B cell (primary cell): ENCODE results near the gene RBM7. TPM values are rescaled to one million over a fixed set of nuclear protein-coding genes. Genes with fewer than 3 reads are reported as not detected.

Experiments
- ATAC-seq: fragments of 200-7000 bp; cut with Tn5 transposase; one replicate; pipeline ENCODE4 v1.10.0; 2021; ENCODE audit warnings: low read depth, mild to moderate bottlenecking, moderate number of reproducible peaks, moderate library complexity
- CTCF ChIA-PET: fragments of 350-600 bp; sonication (Branson Sonifier 250); formaldehyde crosslinking; loops from one replicate; lab custom pipeline; 2021; ENCODE audit warnings: antibody characterized with exemption, inconsistent platforms; lab: Charles Lee
- POLR2A ChIA-PET: fragments of 350-600 bp; sonication (Branson Sonifier 250); formaldehyde crosslinking; loops from one replicate; lab custom pipeline; 2021; ENCODE audit warnings: antibody characterized with exemption; lab: Charles Lee
- DNase-seq: peaks from one replicate; pipeline ENCODE4 v3.0.0; 2013
- H2AFZ ChIP-seq: 2 replicates; pipeline ENCODE4 v1.6.1; 2012; ENCODE audit warnings: mild to moderate bottlenecking, low read depth, low read length; ENCODE audit not compliant: insufficient read depth, poor library complexity, severe bottlenecking
- H3K27ac ChIP-seq, 2 donors: 1 replicate in 1 of 2; 2 replicates in 1 of 2; pipeline ENCODE4 v1.5.1; 2012 to 2013; ENCODE audit warnings: low read length in 2 of 2, mild to moderate bottlenecking in 2 of 2, moderate library complexity in 1 of 2
- H3K27me3 ChIP-seq, 4 experiments: fragments of 200-600 bp in 1 of 4; sonication (generic) in 1 of 4; replicated peaks in 1 of 4; 1 replicate in 2 of 4; 2 replicates in 2 of 4; pipeline versions ENCODE4 v1.6.1 to v1.7.0; 2013 to 2016; ENCODE audit warnings: low read length in 3 of 4, mild to moderate bottlenecking in 2 of 4, mixed read lengths in 1 of 4, moderate library complexity in 1 of 4; ENCODE audit not compliant: insufficient read depth in 4 of 4, control insufficient read depth in 3 of 4; ENCODE audit errors: control extremely low read depth in 1 of 4
- H3K36me3 ChIP-seq, 2 experiments: replicated peaks in 1 of 2; 1 replicate in 1 of 2; 2 replicates in 1 of 2; pipeline versions ENCODE4 v1.6.1 to v1.7.1; 2013; ENCODE audit warnings: low read length in 1 of 2; ENCODE audit not compliant: insufficient read depth in 2 of 2, control insufficient read depth in 1 of 2; ENCODE audit errors: control extremely low read depth in 1 of 2, extremely low read depth in 1 of 2
- H3K4me1 ChIP-seq, 2 donors: fragments of 200-600 bp in 1 of 2; sonication (generic) in 1 of 2; 1 replicate in 1 of 2; 2 replicates in 1 of 2; pipeline versions ENCODE4 v1.5.1 to v1.6.1; 2013 to 2017; ENCODE audit warnings: low read length in 2 of 2; ENCODE audit not compliant: control insufficient read depth in 2 of 2, insufficient read depth in 2 of 2
- H3K4me2 ChIP-seq: replicated peaks from 2 replicates; pipeline ENCODE3; 2012; ENCODE audit warnings: mild to moderate bottlenecking, low read depth, low read length; ENCODE audit not compliant: poor library complexity, severe bottlenecking
- H3K4me3 ChIP-seq, 5 experiments: fragments of 200-600 bp in 1 of 5; sonication (generic) in 1 of 5; 1 replicate in 3 of 5; 2 replicates in 2 of 5; pipeline versions ENCODE4 v1.5.1 to v1.7.0; 2011 to 2016; ENCODE audit warnings: low read length in 4 of 5, mild to moderate bottlenecking in 4 of 5, low read depth in 2 of 5, control low read depth in 1 of 5, moderate library complexity in 1 of 5; ENCODE audit not compliant: insufficient read depth in 1 of 5; ENCODE audit errors: control extremely low read depth in 1 of 5, extremely low read depth in 1 of 5
- H3K79me2 ChIP-seq: fragments of 200-600 bp; sonication (generic); one replicate; pipeline ENCODE4 v1.6.0; 2016; ENCODE audit warnings: low read length; ENCODE audit not compliant: control insufficient read depth, insufficient read depth
- H3K9ac ChIP-seq: fragments of 200-600 bp; sonication (generic); 2 replicates; pipeline ENCODE4 v1.6.1; 2017; ENCODE audit warnings: mild to moderate bottlenecking, low read length, moderate library complexity
- H3K9me3 ChIP-seq, 3 donors: one replicate each; pipeline versions ENCODE4 v1.6.1 to v1.7.1; 2013; ENCODE audit warnings: low read length in 2 of 3; ENCODE audit not compliant: control insufficient read depth in 2 of 3, insufficient read depth in 1 of 3; ENCODE audit errors: control extremely low read depth in 1 of 3
- H4K20me1 ChIP-seq: 2 replicates; pipeline ENCODE4 v1.6.0; 2012; ENCODE audit warnings: mild to moderate bottlenecking, low read length; ENCODE audit not compliant: insufficient read depth, control insufficient read depth, poor library complexity, severe bottlenecking
- H3K27ac Mint-ChIP-seq: one replicate; pipeline ENCODE4 v1.8.0; 2021; ENCODE audit warnings: mixed read lengths
- H3K27me3 Mint-ChIP-seq: one replicate; pipeline ENCODE4 v1.8.0; 2021; ENCODE audit warnings: mixed read lengths
- H3K4me1 Mint-ChIP-seq: one replicate; pipeline ENCODE4 v1.8.0; 2021; ENCODE audit warnings: mixed read lengths
- H3K4me3 Mint-ChIP-seq: one replicate; pipeline ENCODE4 v1.8.0; 2021; ENCODE audit warnings: mixed read lengths
- H3K9me3 Mint-ChIP-seq: one replicate; pipeline ENCODE4 v1.8.0; 2022; ENCODE audit warnings: mixed read lengths; ENCODE audit not compliant: insufficient read depth
- CTCF ChIP-seq: fragments of 200-600 bp; IDR thresholded peaks from one replicate; pipeline ENCODE4 v1.8.0; 2022; ENCODE audit warnings: antibody characterized with exemption, mild to moderate bottlenecking
- EZH2 ChIP-seq: IDR thresholded peaks from 2 replicates; pipeline ENCODE4 v1.6.1; 2012; ENCODE audit warnings: borderline replicate concordance, low read depth, mild to moderate bottlenecking, moderate library complexity, low read length; ENCODE audit not compliant: insufficient read depth, poor library complexity, severe bottlenecking
- WGBS: methylation state at CpG from one replicate; pipeline ENCODE4 v1.1.5; 2013; ENCODE audit warnings: missing lambda C conversion rate; ENCODE audit not compliant: insufficient coverage; 5-methylcytosine and 5-hydroxymethylcytosine counted together
- intact Hi-C: fragments of 100-400 bp; cut with micrococcal nuclease; formaldehyde crosslinking; loops from one replicate; pipeline ENCODE4 v1.10.0; 2022
- polyA plus RNA-seq: library from polyadenylated mRNA; depleted of rRNA; stranded (reverse); fragments of >200 nt; gene quantifications from 2 replicates; pipeline ENCODE4 v1.2.3, GENCODE V29; 2012
- total RNA-seq, 2 donors: library from RNA; stranded (reverse); fragments of 120-200 nt in 1 of 2; gene quantifications; 1 replicate in 1 of 2; 2 replicates in 1 of 2; pipeline versions ENCODE4 v1.2.3 to v1.2.4, GENCODE V29; 2013 to 2022

RBM7 gene
- total and polyA plus RNA-seq, 2 donors (not counting 1 experiment from before 2014, with no cell fraction given): 26.3 to 36.1 TPM

GRCh38 chr11:114362958-114363357, 37.5 kb upstream of the RBM7 start:
- no peak overlapping the region for H3K27ac ChIP-seq
- Mint-ChIP-seq H3K27me3 (peaks cover 51% of the 10 kb centered on the region), H3K4me3 (no peak overlapping the region), H3K9me3 (no peaks in the 10 kb centered on the region), H3K4me1 (no peaks in the 10 kb centered on the region), H3K27ac (no peak overlapping the region)
- no peak overlapping the region for H3K4me2 ChIP-seq
- H3K79me2 ChIP-seq: no peaks in the 10 kb centered on the region
- peaks cover 0 to 12% (median 5%) of the 10 kb centered on the region in 4 experiments for H3K27me3 ChIP-seq
- ATAC-seq (no peak), DNase-seq (no peak)
- TF ChIP-seq CTCF (no peak), EZH2 (no peak)
- intact Hi-C loops: no loop called here
- no peak overlapping the region for H3K4me3 ChIP-seq
- H3K9me3 ChIP-seq: no peaks in the 10 kb centered on the region
- H2AFZ ChIP-seq: no peak overlapping the region
- WGBS: no CpG with 5 or more reads among the region's 3 CpGs
- ChIA-PET CTCF (interaction anchor here (0.6 kb wide), 1 partner anchor 120 kb away, joined by 3 read pairs; no protein-coding TSS in a partner anchor), POLR2A (no interaction called here)
- no peak overlapping the region for H3K9ac ChIP-seq
- no peaks in the 10 kb centered on the region for H3K36me3 ChIP-seq
- no peaks in the 10 kb centered on the region for H4K20me1 ChIP-seq
- no peaks in the 10 kb centered on the region for H3K4me1 ChIP-seq

GRCh38 chr11:114366331-114367243, 33.9 kb upstream of the RBM7 start:
- Mint-ChIP-seq H3K4me3 (no peak overlapping the region), H3K27me3 (peaks cover 40% of the 10 kb centered on the region), H3K9me3 (no peaks in the 10 kb centered on the region), H3K27ac (no peak overlapping the region), H3K4me1 (no peaks in the 10 kb centered on the region)
- Histone ChIP-seq H3K9me3 (no peaks in the 10 kb centered on the region), H3K4me3 (no peak overlapping the region), H3K79me2 (no peaks in the 10 kb centered on the region), H3K4me1 (no peaks in the 10 kb centered on the region), H4K20me1 (no peaks in the 10 kb centered on the region), H3K27ac (no peak overlapping the region), H3K9ac (no peak overlapping the region), H2AFZ (no peak overlapping the region), H3K27me3 (peaks cover 0 to 11% (median 4%) of the 10 kb centered on the region in 4 experiments), H3K4me2 (no peak overlapping the region), H3K36me3 (no peaks in the 10 kb centered on the region)
- no peak for ATAC-seq
- intact Hi-C loops: no loop called here
- ChIA-PET POLR2A (no interaction called here), CTCF (interaction anchor here (1.0 kb wide), 1 partner anchor 72 kb away, joined by 3 read pairs; the partner anchor contains the start of gene REXO2)
- no peak for TF ChIP-seq EZH2
- no peak for TF ChIP-seq CTCF
- DNase-seq: no peak
- WGBS: 81% methylated on average over 9 of the region's 13 CpGs
